Panc1 (cell line): ENCODE data around the gene ETV7. TPM values are rescaled to one million over a fixed set of nuclear protein-coding genes. Genes with fewer than 3 reads are reported as not detected.

ENCODE experiments used
- ATAC-seq: fragments of 200-7000 bp; cut with Tn5 transposase; 2 replicates; pipeline ENCODE4 v1.9.1; 2020; ENCODE audit warnings: mild to moderate bottlenecking, moderate library complexity
- BruUV-seq: library from RNA; stranded (reverse); fragments of 400-500 nt; replicated peaks from 2 replicates; lab custom pipeline; 2021; lab: Mats Ljungman, UMichigan
- CTCF ChIA-PET: fragments of 300-600 bp; sonication (Branson Sonifier 250); formaldehyde crosslinking; loops from one replicate; lab custom pipeline; 2022; ENCODE audit warnings: antibody characterized with exemption; lab: Charles Lee
- POLR2A ChIA-PET: fragments of 300-600 bp; sonication (Branson Sonifier 250); formaldehyde crosslinking; loops from one replicate; lab custom pipeline; 2022; ENCODE audit warnings: antibody characterized with exemption; lab: Charles Lee
- DNase-seq: peaks from one replicate; pipeline ENCODE4 v3.0.0-alpha.2; 2010; ENCODE audit warnings: low read depth, low spot score
- H3K27ac ChIP-seq: 2 replicates; pipeline ENCODE4 v1.5.1; 2011; ENCODE audit warnings: mild to moderate bottlenecking, low read length, inconsistent platforms
- H3K27me3 ChIP-seq: fragments of 200-500 bp; sonication (Bioruptor generic); 2 replicates; pipeline ENCODE4 v1.6.0; 2014; ENCODE audit warnings: low read length, inconsistent platforms; ENCODE audit not compliant: control insufficient read depth, insufficient read depth
- H3K36me3 ChIP-seq: fragments of 200-500 bp; sonication (Bioruptor generic); 2 replicates; pipeline ENCODE4 v1.5.1; 2014; ENCODE audit warnings: inconsistent platforms, mild to moderate bottlenecking, low read length, moderate library complexity; ENCODE audit not compliant: control insufficient read depth, insufficient read depth
- H3K4me1 ChIP-seq: 2 replicates; pipeline ENCODE4 v1.5.1; 2011; ENCODE audit warnings: inconsistent platforms, mild to moderate bottlenecking, low read length, moderate library complexity; ENCODE audit not compliant: control insufficient read depth, insufficient read depth
- H3K4me3 ChIP-seq, 2 experiments: 2 replicates each; pipeline ENCODE4 v1.5.1; 2011 to 2012; ENCODE audit warnings: low read depth in 2 of 2, low read length in 2 of 2, mild to moderate bottlenecking in 2 of 2, inconsistent platforms in 1 of 2, moderate library complexity in 1 of 2
- H3K9me3 ChIP-seq: fragments of 200-500 bp; sonication (Bioruptor generic); 2 replicates; pipeline ENCODE4 v1.5.1; 2014; ENCODE audit warnings: low read depth, mild to moderate bottlenecking, inconsistent platforms, low read length, moderate library complexity; ENCODE audit not compliant: control insufficient read depth, insufficient read depth
- CTCF ChIP-seq: fragments of 450-650 bp; IDR thresholded peaks from 2 replicates; pipeline ENCODE4 v1.5.1; 2017; ENCODE audit warnings: mild to moderate bottlenecking
- POLR2AphosphoS5 ChIP-seq: IDR thresholded peaks from 2 replicates; pipeline ENCODE4 v1.6.1; 2012; ENCODE audit warnings: mild to moderate bottlenecking, low read depth, low read length, moderate library complexity
- REST ChIP-seq, 2 experiments: IDR thresholded peaks; 2 replicates each; pipeline ENCODE4 v1.6.1; 2011 to 2012; ENCODE audit warnings: low read depth in 2 of 2, control low read depth in 1 of 2, low read length in 1 of 2, mild to moderate bottlenecking in 1 of 2, moderate library complexity in 1 of 2; ENCODE audit not compliant: insufficient read depth in 1 of 2
- SIN3A ChIP-seq: IDR thresholded peaks from 2 replicates; pipeline ENCODE4 v1.6.1; 2012; ENCODE audit warnings: low read depth, mild to moderate bottlenecking, low read length, moderate library complexity, borderline replicate concordance; ENCODE audit not compliant: insufficient read depth
- TCF7L2 ChIP-seq: IDR thresholded peaks from 2 replicates; pipeline ENCODE4 v1.6.1; 2011; ENCODE audit warnings: mild to moderate bottlenecking, low read depth, low read length, inconsistent platforms
- in situ Hi-C: cut with HindIII; loops from 2 replicates; pipeline ENCODE4 v1.10.0; 2016; ENCODE audit warnings: low sequenced_read_pairs, low pct_unique_long_range_greater_than_20kb
- intact Hi-C: fragments of 100-400 bp; cut with micrococcal nuclease; formaldehyde crosslinking; loops from one replicate; pipeline ENCODE4 v1.10.0; 2022; ENCODE audit not compliant: unreplicated experiment
- total RNA-seq: library from RNA; stranded (reverse); gene quantifications from one replicate; pipeline ENCODE4 v1.2.1, GENCODE V29; 2021; ENCODE audit not compliant: unreplicated experiment

ETV7 gene
- total RNA-seq, 1 experiment from 2014 or later = 2.0 TPM

GRCh38 chr6:36346486-36347273, 40.8 kb downstream of the ETV7 start:
- DNase-seq (no peak), ATAC-seq (no peak)
- Histone ChIP-seq H3K9me3 (no peaks in the 10 kb centered on the region), H3K27ac (no peak overlapping the region), H3K36me3 (no peaks in the 10 kb centered on the region), H3K27me3 (no peaks in the 10 kb centered on the region), H3K4me3 (no peak overlapping the region), H3K4me1 (no peaks in the 10 kb centered on the region)
- TF ChIP-seq SIN3A (no peak), REST (IDR thresholded peaks at IDR 0.05; ENCODE audit: insufficient read depth in 1 of 2, low read depth in 2 of 2, low read length in 1 of 2) (no peak), TCF7L2 (no peak), CTCF (no peak), POLR2AphosphoS5 (no peak)
- intact Hi-C loops (no loop called here), in situ Hi-C loops (no loop called here)
- CTCF ChIA-PET = no interaction called here
- POLR2A ChIA-PET = no interaction called here
- no TSS peak for BruUV-seq

- BruUV-seq = no TSS peak
- POLR2A ChIA-PET = no interaction called here
- H3K4me1 ChIP-seq = peaks cover under 1% of the 10 kb centered on the region; the same call in 1 of the 2 replicates
- in situ Hi-C loops (no loop called here), intact Hi-C loops (no loop called here)
- no peak overlapping the region for H3K27ac ChIP-seq
- no peak for TF ChIP-seq REST (IDR thresholded peaks at IDR 0.05; ENCODE audit: insufficient read depth in 1 of 2, low read depth in 2 of 2, low read length in 1 of 2)
- TF ChIP-seq TCF7L2 = no peak
- TF ChIP-seq CTCF = no peak
- TF ChIP-seq POLR2AphosphoS5 = no peak
- no peak for TF ChIP-seq SIN3A
- H3K4me3 ChIP-seq = no peak overlapping the region
- ATAC-seq (no peak), DNase-seq (no peak)
- H3K27me3 ChIP-seq = no peaks in the 10 kb centered on the region
- CTCF ChIA-PET = interaction anchor here (1.0 kb wide), 1 partner anchor 222 kb away, joined by 3 read pairs; no protein-coding TSS in a partner anchor
- H3K9me3 ChIP-seq = no peaks in the 10 kb centered on the region
- H3K36me3 ChIP-seq = no peaks in the 10 kb centered on the region
Measured at GRCh38 chr6:36345681-36346466, 41.6 kb downstream of the ETV7 start.
